ENCODE data around the gene DTNB. TPM values are rescaled to one million over a fixed set of nuclear protein-coding genes. Genes with fewer than 3 reads are reported as not detected.
A peak's percentile ranks its signal among the peaks of the same experiment; 100 is the strongest.

DTNB gene
- total and polyA plus RNA-seq, 2 donors (not counting 1 experiment from before 2014, with no cell fraction given), result 5.1 to 5.4 TPM

DNA sequence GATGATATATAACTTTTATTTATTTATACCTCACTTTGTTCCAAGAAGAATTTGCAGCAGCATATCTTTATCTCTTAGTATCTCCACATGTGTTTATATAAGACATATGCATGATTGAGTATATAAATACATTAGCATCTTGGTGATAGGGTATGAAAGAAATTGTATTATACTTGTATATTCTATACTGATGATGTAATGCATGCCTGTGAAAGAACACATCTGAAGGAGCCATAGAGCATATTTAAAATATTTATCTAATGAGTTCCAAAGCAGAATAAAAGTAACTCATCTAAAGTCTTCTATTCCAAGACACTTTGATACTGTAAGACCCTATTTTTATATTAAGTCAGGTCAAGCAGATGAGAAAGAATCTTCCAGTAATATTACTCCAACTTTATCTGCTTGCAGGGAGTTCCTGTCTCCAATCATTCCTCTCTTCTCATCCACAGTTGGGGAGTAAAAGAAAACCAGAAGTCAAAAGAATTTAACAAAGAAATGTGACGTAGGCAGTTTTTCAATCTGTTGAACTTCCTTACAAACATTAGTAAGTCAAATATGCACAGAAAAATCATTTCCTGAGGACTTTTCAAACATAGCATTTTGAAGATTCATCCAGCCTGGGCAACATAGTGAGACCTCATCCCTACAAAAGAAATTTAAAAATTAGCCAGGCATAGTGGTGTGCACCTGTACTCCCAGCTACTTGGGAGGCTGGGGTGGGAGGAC, 76.7 kb downstream of the DTNB start:
- no peak overlapping the region for H2AFZ ChIP-seq (ENCODE audit: low read length)
- no peaks in the 10 kb centered on the region for H3K4me1 ChIP-seq (ENCODE audit: control insufficient read depth, extremely low read depth, insufficient read depth, low read length)
- no peak overlapping the region for H3K27ac ChIP-seq (ENCODE audit: insufficient read depth, low read length)
- H3K9me3 ChIP-seq (ENCODE audit: control insufficient read depth, insufficient read depth, low read depth, low read length), result no peaks in the 10 kb centered on the region
- TF ChIP-seq EZH2 (IDR thresholded peaks at IDR 0.05; ENCODE audit: low read length, missing control alignments), result no peak
- TF ChIP-seq, protein P1, sequence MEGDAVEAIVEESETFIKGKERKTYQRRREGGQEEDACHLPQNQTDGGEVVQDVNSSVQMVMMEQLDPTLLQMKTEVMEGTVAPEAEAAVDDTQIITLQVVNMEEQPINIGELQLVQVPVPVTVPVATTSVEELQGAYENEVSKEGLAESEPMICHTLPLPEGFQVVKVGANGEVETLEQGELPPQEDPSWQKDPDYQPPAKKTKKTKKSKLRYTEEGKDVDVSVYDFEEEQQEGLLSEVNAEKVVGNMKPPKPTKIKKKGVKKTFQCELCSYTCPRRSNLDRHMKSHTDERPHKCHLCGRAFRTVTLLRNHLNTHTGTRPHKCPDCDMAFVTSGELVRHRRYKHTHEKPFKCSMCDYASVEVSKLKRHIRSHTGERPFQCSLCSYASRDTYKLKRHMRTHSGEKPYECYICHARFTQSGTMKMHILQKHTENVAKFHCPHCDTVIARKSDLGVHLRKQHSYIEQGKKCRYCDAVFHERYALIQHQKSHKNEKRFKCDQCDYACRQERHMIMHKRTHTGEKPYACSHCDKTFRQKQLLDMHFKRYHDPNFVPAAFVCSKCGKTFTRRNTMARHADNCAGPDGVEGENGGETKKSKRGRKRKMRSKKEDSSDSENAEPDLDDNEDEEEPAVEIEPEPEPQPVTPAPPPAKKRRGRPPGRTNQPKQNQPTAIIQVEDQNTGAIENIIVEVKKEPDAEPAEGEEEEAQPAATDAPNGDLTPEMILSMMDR (conservative IDR thresholded peaks at IDR 0.05 in 1 of 2, IDR thresholded peaks at IDR 0.05 in 1 of 2; ENCODE audit: low read depth in 1 of 2, low read length in 2 of 2), result no peak
- no peaks in the 10 kb centered on the region for H3K27me3 ChIP-seq (ENCODE audit: control insufficient read depth, insufficient read depth, low read length)
- no peak overlapping the region for H3K4me2 ChIP-seq (ENCODE audit: extremely low read depth, insufficient read depth, low read length)
- peak; percentile 8 to 61 for DNase-seq (ENCODE audit: low read depth in 2 of 2)
- H3K4me3 ChIP-seq (replicated peaks in 1 of 4; ENCODE audit: control extremely low read depth in 1 of 4, insufficient read depth in 1 of 4, low read depth in 3 of 4, low read length in 4 of 4), result no peak overlapping the region
- no peaks in the 10 kb centered on the region for H4K20me1 ChIP-seq (ENCODE audit: control insufficient read depth, extremely low read depth, insufficient read depth, low read length)
- no peaks in the 10 kb centered on the region for H3K79me2 ChIP-seq (ENCODE audit: control insufficient read depth, insufficient read depth, low read length)
- no peak overlapping the region for H3K9ac ChIP-seq (ENCODE audit: insufficient read depth, low read length)
- H3K36me3 ChIP-seq (ENCODE audit: control insufficient read depth, insufficient read depth, low read length), result no peaks in the 10 kb centered on the region

DNA sequence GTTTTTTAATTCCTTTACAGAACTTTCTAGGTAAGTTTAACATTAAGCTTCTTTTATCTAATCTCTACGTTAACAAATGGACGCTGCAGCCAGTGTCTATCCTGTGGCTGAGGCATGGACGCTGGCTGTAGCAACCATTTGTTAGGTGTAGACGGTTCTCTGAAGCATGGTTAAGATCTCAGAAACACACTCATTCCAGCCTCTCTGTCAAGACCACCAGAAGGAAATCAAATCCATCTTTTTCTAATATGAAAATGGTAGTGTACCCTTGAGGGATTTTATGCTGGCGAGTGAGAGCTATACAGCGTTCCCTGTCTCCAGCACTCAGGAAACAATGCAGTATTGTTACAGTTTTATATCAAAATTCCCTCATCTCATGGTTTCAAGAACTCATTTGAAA, 78.0 kb downstream of the DTNB start:
- Histone ChIP-seq H3K9ac (ENCODE audit: insufficient read depth, low read length) (no peak overlapping the region), H3K4me3 (replicated peaks in 1 of 4; ENCODE audit: control extremely low read depth in 1 of 4, insufficient read depth in 1 of 4, low read depth in 3 of 4, low read length in 4 of 4) (no peak overlapping the region), H2AFZ (ENCODE audit: low read length) (no peak overlapping the region), H3K27ac (ENCODE audit: insufficient read depth, low read length) (no peak overlapping the region), H3K27me3 (ENCODE audit: control insufficient read depth, insufficient read depth, low read length) (no peaks in the 10 kb centered on the region), H3K79me2 (ENCODE audit: control insufficient read depth, insufficient read depth, low read length) (no peaks in the 10 kb centered on the region), H3K36me3 (ENCODE audit: control insufficient read depth, insufficient read depth, low read length) (no peaks in the 10 kb centered on the region), H3K4me1 (ENCODE audit: control insufficient read depth, extremely low read depth, insufficient read depth, low read length) (no peaks in the 10 kb centered on the region), H3K9me3 (ENCODE audit: control insufficient read depth, insufficient read depth, low read depth, low read length) (no peaks in the 10 kb centered on the region), H3K4me2 (ENCODE audit: extremely low read depth, insufficient read depth, low read length) (no peak overlapping the region), H4K20me1 (ENCODE audit: control insufficient read depth, extremely low read depth, insufficient read depth, low read length) (no peaks in the 10 kb centered on the region)
- TF ChIP-seq, protein P1 (conservative IDR thresholded peaks at IDR 0.05 in 1 of 2, IDR thresholded peaks at IDR 0.05 in 1 of 2; ENCODE audit: low read depth in 1 of 2, low read length in 2 of 2), result no peak
- TF ChIP-seq EZH2 (IDR thresholded peaks at IDR 0.05; ENCODE audit: low read length, missing control alignments), result no peak
- no peak for DNase-seq (ENCODE audit: low read depth in 2 of 2)

DNA sequence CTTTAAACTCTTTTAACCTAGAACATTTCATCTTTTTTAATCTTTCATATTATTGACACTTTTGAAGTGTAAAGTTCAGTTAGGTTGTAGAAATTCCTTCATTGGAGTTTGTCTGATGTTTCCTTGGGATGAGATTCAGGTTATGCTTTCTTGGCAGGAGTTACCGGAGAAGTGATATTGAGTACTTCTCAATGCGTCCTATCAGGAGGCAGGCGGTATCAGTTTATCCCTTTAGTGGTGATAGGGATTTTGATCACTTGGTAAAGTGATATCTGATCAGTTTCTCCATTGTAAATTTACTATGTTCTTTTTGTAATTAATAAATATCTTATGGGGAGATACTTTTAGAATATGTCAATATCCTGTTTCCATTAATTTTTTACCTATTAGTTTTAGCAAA, 78.4 kb downstream of the DTNB start:
- Histone ChIP-seq H3K79me2 (ENCODE audit: control insufficient read depth, insufficient read depth, low read length) (no peaks in the 10 kb centered on the region), H3K4me1 (ENCODE audit: control insufficient read depth, extremely low read depth, insufficient read depth, low read length) (no peaks in the 10 kb centered on the region), H2AFZ (ENCODE audit: low read length) (no peak overlapping the region), H3K4me3 (replicated peaks in 1 of 4; ENCODE audit: control extremely low read depth in 1 of 4, insufficient read depth in 1 of 4, low read depth in 3 of 4, low read length in 4 of 4) (no peak overlapping the region), H3K9me3 (ENCODE audit: control insufficient read depth, insufficient read depth, low read depth, low read length) (no peaks in the 10 kb centered on the region), H3K4me2 (ENCODE audit: extremely low read depth, insufficient read depth, low read length) (no peak overlapping the region), H3K27ac (ENCODE audit: insufficient read depth, low read length) (no peak overlapping the region), H3K27me3 (ENCODE audit: control insufficient read depth, insufficient read depth, low read length) (no peaks in the 10 kb centered on the region), H4K20me1 (ENCODE audit: control insufficient read depth, extremely low read depth, insufficient read depth, low read length) (no peaks in the 10 kb centered on the region), H3K9ac (ENCODE audit: insufficient read depth, low read length) (no peak overlapping the region), H3K36me3 (ENCODE audit: control insufficient read depth, insufficient read depth, low read length) (no peaks in the 10 kb centered on the region)
- no peak for DNase-seq (ENCODE audit: low read depth in 2 of 2)
- TF ChIP-seq EZH2 (IDR thresholded peaks at IDR 0.05; ENCODE audit: low read length, missing control alignments), result no peak

Measured in fibroblast of lung (primary cell).